GM12892 (cell line): ENCODE data around the gene GON4L.
A peak's percentile ranks its signal among the peaks of the same experiment; 100 is the strongest.
"Not testable (repeated sequence)": the region's sequence is repeated elsewhere in the genome, so short reads cannot be mapped to it uniquely, and the experiment has no call there.

Experiments
- DNase-seq: peaks from one replicate; pipeline ENCODE4 v3.0.0; 2011; ENCODE audit not compliant: insufficient read length
- FAIRE-seq: peaks from 2 replicates; lab custom pipeline; 2011; peaks lifted over from hg19 to GRCh38; lab: Jason Lieb, UNC
- POLR2A ChIP-seq: IDR thresholded peaks from 2 replicates; pipeline ENCODE4 v1.6.1; 2011; ENCODE audit warnings: low read depth, low read length, control low read depth
- POLR2AphosphoS5 ChIP-seq: IDR thresholded peaks from 2 replicates; pipeline ENCODE4 v1.6.1; 2011; ENCODE audit warnings: low read depth, low read length, control low read depth
- TAF1 ChIP-seq: IDR thresholded peaks from 2 replicates; pipeline ENCODE4 v1.6.1; 2011; ENCODE audit warnings: low read depth, mild to moderate bottlenecking, control low read depth, low read length, borderline replicate concordance

Gene GON4L

GRCh38 chr1:155745284-155746228 lies 111.5 kb downstream of the GON4L start:
- peak; percentile 58 for DNase-seq
- TF ChIP-seq TAF1 = peak; percentile 70; the same call in 1 of the 2 replicates
- peak; percentile 91 for TF ChIP-seq POLR2A
- TF ChIP-seq POLR2AphosphoS5 = peak; percentile 87
- peak; percentile 89 for FAIRE-seq

- no peak for DNase-seq
- no peak for FAIRE-seq
- TF ChIP-seq TAF1 (no peak), POLR2AphosphoS5 (no peak), POLR2A (no peak)
These were observed 112.2 kb downstream of the GON4L start for GRCh38 chr1:155744711-155745283.

- no peak for FAIRE-seq
- no peak for DNase-seq
These were observed 115.1 kb downstream of the GON4L start for GRCh38 chr1:155741908-155742307.

GRCh38 chr1:155740995-155741394 lies 116.0 kb downstream of the GON4L start:
- FAIRE-seq = no peak
- DNase-seq = no peak
- TF ChIP-seq TAF1 (no peak), POLR2A (no peak), POLR2AphosphoS5 (no peak)

More at GRCh38 chr1:155741908-155742307, 115.1 kb downstream of the GON4L start:
- TF ChIP-seq TAF1 (no peak), POLR2A (no peak), POLR2AphosphoS5 (no peak)

- no peak for TF ChIP-seq TAF1
- no peak for TF ChIP-seq POLR2A
- no peak for TF ChIP-seq POLR2AphosphoS5
- no peak for DNase-seq
- no peak for FAIRE-seq
These were observed 127.7 kb downstream of the GON4L start for GRCh38 chr1:155729031-155729898.

GRCh38 chr1:155725142-155725541 lies 131.9 kb downstream of the GON4L start:
- TF ChIP-seq POLR2AphosphoS5 (no peak), TAF1 (no peak), POLR2A (no peak)
- DNase-seq = no peak
- no peak for FAIRE-seq

- FAIRE-seq = no peak
- TF ChIP-seq POLR2AphosphoS5 = no peak
- TF ChIP-seq POLR2A = no peak
- TF ChIP-seq TAF1 = no peak
- DNase-seq = no peak
These were observed 137.3 kb downstream of the GON4L start for GRCh38 chr1:155719703-155720102.

- not testable (repeated sequence) for FAIRE-seq, DNase-seq
These were observed 138.4 kb downstream of the GON4L start for GRCh38 chr1:155718524-155719115.

- DNase-seq (peak; percentile 24), FAIRE-seq (peak; percentile 14)
- TF ChIP-seq POLR2AphosphoS5 (no peak), TAF1 (no peak), POLR2A (no peak)
These were observed 140.0 kb downstream of the GON4L start for GRCh38 chr1:155717041-155717440.

GRCh38 chr1:155715777-155716176 lies 141.2 kb downstream of the GON4L start:
- no peak for FAIRE-seq
- DNase-seq = no peak
- TF ChIP-seq POLR2A (no peak), POLR2AphosphoS5 (no peak), TAF1 (no peak)

- DNase-seq, FAIRE-seq: not testable (repeated sequence)
These were observed 142.0 kb downstream of the GON4L start for GRCh38 chr1:155715056-155715455.

- FAIRE-seq = no peak
These were observed 143.9 kb downstream of the GON4L start for GRCh38 chr1:155713075-155713474.

GRCh38 chr1:155712636-155713035 lies 144.4 kb downstream of the GON4L start:
- FAIRE-seq, DNase-seq: not testable (repeated sequence)

More at GRCh38 chr1:155713075-155713474, 143.9 kb downstream of the GON4L start:
- TF ChIP-seq TAF1 (no peak), POLR2A (no peak), POLR2AphosphoS5 (no peak)
- DNase-seq = no peak

GRCh38 chr1:155711457-155711856 lies 145.6 kb downstream of the GON4L start:
- FAIRE-seq, DNase-seq: not testable (repeated sequence)
